HCT116 (cell line): Measurements from ENCODE around the gene IGDCC3. TPM values are rescaled to one million over a fixed set of nuclear protein-coding genes. Genes with fewer than 3 reads are reported as not detected.

ENCODE experiments used
- ATAC-seq: fragments of 200-7000 bp; cut with Tn5 transposase; 2 replicates; pipeline ENCODE4 v1.9.1; 2020; ENCODE audit warnings: mild to moderate bottlenecking, moderate library complexity
- BruUV-seq: library from RNA; stranded (reverse); fragments of 400-500 nt; replicated peaks from 2 replicates; lab custom pipeline; 2021; lab: Mats Ljungman, UMichigan
- CTCF ChIA-PET: fragments of 300-600 bp; sonication (Branson Sonifier 250); formaldehyde crosslinking; loops from one replicate; lab custom pipeline; 2021; ENCODE audit warnings: antibody characterized with exemption; lab: Charles Lee
- POLR2A ChIA-PET: fragments of 300-600, 350-600 bp; sonication (Branson Sonifier 250); formaldehyde crosslinking; loops from one replicate; lab custom pipeline; 2021; ENCODE audit warnings: antibody characterized with exemption; lab: Charles Lee
- RAD21 ChIA-PET, 2 experiments: fragments of 300-600 bp; sonication (Branson Sonifier 250); formaldehyde crosslinking; loops; one replicate each; lab custom pipeline; 2023; ENCODE audit warnings: low total read pairs in 2 of 2; ENCODE audit not compliant: uncharacterized antibody in 2 of 2, unreplicated experiment in 2 of 2, low non-redundant PET in 1 of 2; lab: Charles Lee
- DNase-seq: peaks from one replicate; pipeline ENCODE4 v3.0.0-alpha.2; 2010; ENCODE audit warnings: low read depth, low spot score
- H2AFZ ChIP-seq: fragments of 200-600 bp; shearing (Covaris generic), sonication (generic); 2 replicates; pipeline ENCODE4 v1.6.1; 2017; ENCODE audit warnings: low read depth, mixed run types, mixed read lengths, antibody characterized with exemption, low read length; ENCODE audit not compliant: poor library complexity, severe bottlenecking
- H3K27ac ChIP-seq: 2 replicates; pipeline ENCODE4 v1.5.1; 2012; ENCODE audit warnings: low read depth, low read length
- H3K27me3 ChIP-seq: fragments of 200-600 bp; sonication (generic); 2 replicates; pipeline ENCODE4 v1.6.1; 2016; ENCODE audit warnings: mixed run types, low read length, mixed read lengths; ENCODE audit not compliant: insufficient read depth
- H3K36me3 ChIP-seq, 2 experiments: fragments of 200-500 bp in 1 of 2; fragments of 200-600 bp in 1 of 2; sonication (Bioruptor generic) in 1 of 2; sonication (generic) in 1 of 2; 2 replicates each; pipeline versions ENCODE4 v1.5.1 to v1.6.1; 2014 to 2016; ENCODE audit warnings: low read length in 2 of 2, inconsistent platforms in 1 of 2, mixed read lengths in 1 of 2, mixed run types in 1 of 2; ENCODE audit not compliant: insufficient read depth in 2 of 2, control insufficient read depth in 1 of 2
- H3K4me1 ChIP-seq, 2 experiments: fragments of 200-600 bp in 1 of 2; sonication (generic) in 1 of 2; 2 replicates each; pipeline versions ENCODE4 v1.5.1 to v1.6.1; 2012 to 2017; ENCODE audit warnings: low read length in 2 of 2, inconsistent platforms in 1 of 2, mild to moderate bottlenecking in 1 of 2, mixed read lengths in 1 of 2, mixed run types in 1 of 2, moderate library complexity in 1 of 2; ENCODE audit not compliant: insufficient read depth in 2 of 2, control insufficient read depth in 1 of 2
- H3K4me2 ChIP-seq: fragments of 200-600 bp; sonication (generic); 2 replicates; pipeline ENCODE4 v1.6.1; 2017; ENCODE audit warnings: mixed run types, low read length, mixed read lengths
- H3K4me3 ChIP-seq, 2 experiments: fragments of 200-600 bp in 1 of 2; sonication (generic) in 1 of 2; replicated peaks in 1 of 2; 2 replicates each; pipeline ENCODE4 v1.5.1; 2011 to 2016; ENCODE audit warnings: low read length in 2 of 2, control low read depth in 1 of 2, low read depth in 1 of 2, mild to moderate bottlenecking in 1 of 2, mixed read lengths in 1 of 2, mixed run types in 1 of 2
- H3K79me2 ChIP-seq: fragments of 200-600 bp; sonication (generic); 2 replicates; pipeline ENCODE4 v1.6.1; 2017; ENCODE audit warnings: mild to moderate bottlenecking, mixed run types, low read length, moderate library complexity, mixed read lengths; ENCODE audit not compliant: insufficient read depth
- H3K9ac ChIP-seq: fragments of 200-600 bp; sonication (generic); 2 replicates; pipeline ENCODE4 v1.6.1; 2016; ENCODE audit warnings: low read length, mixed read lengths
- H3K9me2 ChIP-seq: fragments of 200-600 bp; sonication (generic), shearing (Covaris generic); 2 replicates; pipeline ENCODE4 v1.6.1; 2017; ENCODE audit warnings: mixed run types, mild to moderate bottlenecking, moderate library complexity; ENCODE audit not compliant: insufficient read depth
- H3K9me3 ChIP-seq, 2 experiments: fragments of 200-500 bp in 1 of 2; fragments of 200-600 bp in 1 of 2; sonication (Bioruptor generic) in 1 of 2; sonication (generic) in 1 of 2; 2 replicates each; pipeline ENCODE4 v1.6.1; 2014 to 2017; ENCODE audit warnings: low read length in 2 of 2, mixed read lengths in 2 of 2, inconsistent platforms in 1 of 2, low read depth in 1 of 2, mild to moderate bottlenecking in 1 of 2, mixed run types in 1 of 2, moderate library complexity in 1 of 2; ENCODE audit not compliant: control insufficient read depth in 1 of 2, insufficient read depth in 1 of 2
- H4K20me1 ChIP-seq: fragments of 200-600 bp; sonication (generic), shearing (Covaris generic); 2 replicates; pipeline ENCODE4 v1.6.1; 2017; ENCODE audit warnings: mixed run types, mild to moderate bottlenecking, moderate library complexity; ENCODE audit not compliant: insufficient read depth
- ATF3 ChIP-seq: IDR thresholded peaks from 2 replicates; pipeline ENCODE4 v1.6.1; 2012
- CBX3 ChIP-seq: IDR thresholded peaks from 2 replicates; pipeline ENCODE4 v1.6.1; 2012; ENCODE audit warnings: low read depth
- CEBPB ChIP-seq: IDR thresholded peaks from 2 replicates; pipeline ENCODE4 v1.6.1; 2012; ENCODE audit warnings: low read depth
- ELF1 ChIP-seq: IDR thresholded peaks from 2 replicates; pipeline ENCODE4 v1.6.1; 2012; ENCODE audit warnings: low read depth, borderline replicate concordance
- EZH2phosphoT487 ChIP-seq: fragments of 200-600 bp; IDR thresholded peaks from 2 replicates; pipeline ENCODE4 v1.6.1; 2018; ENCODE audit warnings: antibody characterized with exemption, borderline replicate concordance
- MAX ChIP-seq: IDR thresholded peaks from 2 replicates; pipeline ENCODE4 v1.6.1; 2012
- POLR2A ChIP-seq: IDR thresholded peaks from 2 replicates; pipeline ENCODE4 v1.7.0; 2011; ENCODE audit warnings: borderline replicate concordance; ENCODE audit not compliant: insufficient read depth, insufficient read length; ENCODE audit errors: extremely low read depth
- POLR2AphosphoS5 ChIP-seq: IDR thresholded peaks from 2 replicates; pipeline ENCODE4 v1.6.1; 2011; ENCODE audit warnings: mild to moderate bottlenecking, low read depth, low read length, moderate library complexity
- SP1 ChIP-seq: IDR thresholded peaks from 2 replicates; pipeline ENCODE4 v1.6.1; 2012; ENCODE audit warnings: low read depth
- SRF ChIP-seq: IDR thresholded peaks from 2 replicates; pipeline ENCODE4 v1.6.1; 2012; ENCODE audit warnings: low read depth
- TCF7L2 ChIP-seq: IDR thresholded peaks from 2 replicates; pipeline ENCODE4 v1.7.0; 2011; ENCODE audit warnings: borderline replicate concordance, inconsistent platforms; ENCODE audit not compliant: insufficient read depth, insufficient read length; ENCODE audit errors: extremely low read depth
- YY1 ChIP-seq: IDR thresholded peaks from 2 replicates; pipeline ENCODE4 v1.6.1; 2011; ENCODE audit warnings: low read length, low read depth, moderate library complexity, mild to moderate bottlenecking; ENCODE audit not compliant: insufficient replicate concordance; ENCODE audit errors: extremely low read depth
- ZBTB33 ChIP-seq: IDR thresholded peaks from 2 replicates; pipeline ENCODE4 v1.6.1; 2011; ENCODE audit warnings: mild to moderate bottlenecking, low read length, moderate library complexity; ENCODE audit not compliant: insufficient replicate concordance; ENCODE audit errors: extremely low read depth
- ZNF274 ChIP-seq: fragments of 200-500 bp; sonication (Bioruptor generic); IDR thresholded peaks from 2 replicates; pipeline ENCODE4 v1.6.1; 2014; ENCODE audit warnings: mild to moderate bottlenecking, low read depth, low read length, inconsistent platforms
- intact Hi-C: fragments of 100-400 bp; cut with micrococcal nuclease; formaldehyde crosslinking; loops from 2 replicates; pipeline ENCODE4 v1.10.0; 2022
- total RNA-seq: library from RNA; stranded (reverse); gene quantifications from one replicate; pipeline ENCODE4 v1.2.1, GENCODE V29; 2021; ENCODE audit not compliant: unreplicated experiment

IGDCC3 gene
- total RNA-seq, 1 experiment from 2014 or later = 0.44 TPM

GRCh38 chr15:65405791-65406423 lies 28.1 kb upstream of the IGDCC3 start:
- no peak overlapping the region for H3K4me2 ChIP-seq
- intact Hi-C loops = no loop called here
- H3K4me3 ChIP-seq = no peak overlapping the region
- ChIA-PET POLR2A (interaction anchor here (1.4 kb wide), 1 partner anchor 101 kb away, joined by 5 read pairs; the partner anchor contains the start of gene RNU5B-1), RAD21 (no interaction called here), CTCF (interaction anchor here (2.2 kb wide), 1 partner anchor 21 kb away, joined by 6 read pairs; no protein-coding TSS in a partner anchor)
- H3K27ac ChIP-seq = no peak overlapping the region
- no peaks in the 10 kb centered on the region for H3K9me2 ChIP-seq
- H2AFZ ChIP-seq = no peak overlapping the region
- no peak for TF ChIP-seq CBX3
- TF ChIP-seq ELF1 = no peak
- no peak for TF ChIP-seq EZH2phosphoT487
- TF ChIP-seq POLR2AphosphoS5 = no peak
- no peak for TF ChIP-seq YY1
- H3K4me1 ChIP-seq = peaks cover 4 to 14% of the 10 kb centered on the region in 2 experiments
- no peaks in the 10 kb centered on the region for H3K27me3 ChIP-seq
- no peaks in the 10 kb centered on the region for H3K79me2 ChIP-seq
- ATAC-seq (no peak), DNase-seq (no peak)
- H4K20me1 ChIP-seq = no peaks in the 10 kb centered on the region
- H3K9ac ChIP-seq = no peak overlapping the region
- no peaks in the 10 kb centered on the region for H3K9me3 ChIP-seq
- BruUV-seq = no TSS peak
- H3K36me3 ChIP-seq = no peaks in the 10 kb centered on the region

- H3K4me2 ChIP-seq = no peak overlapping the region
- POLR2A ChIA-PET = interaction anchor here (0.8 kb wide), 1 partner anchor 100 kb away, joined by 3 read pairs; the partner anchor contains the start of gene RNU5B-1
- H3K27me3 ChIP-seq = no peaks in the 10 kb centered on the region
These were observed 26.5 kb upstream of the IGDCC3 start for GRCh38 chr15:65404186-65404872.

More at GRCh38 chr15:65404186-65404872, 26.5 kb upstream of the IGDCC3 start:
- Histone ChIP-seq H3K4me1 (peaks cover 6 to 20% of the 10 kb centered on the region in 2 experiments), H3K9me2 (no peaks in the 10 kb centered on the region), H3K27ac (no peak overlapping the region), H3K4me3 (no peak overlapping the region), H3K9ac (no peak overlapping the region), H3K79me2 (no peaks in the 10 kb centered on the region), H4K20me1 (no peaks in the 10 kb centered on the region), H2AFZ (no peak overlapping the region), H3K36me3 (no peaks in the 10 kb centered on the region), H3K9me3 (no peaks in the 10 kb centered on the region)
- CTCF ChIA-PET = no interaction called here
- RAD21 ChIA-PET = no interaction called here
- no peak for ATAC-seq
- DNase-seq = no peak
- intact Hi-C loops = loop anchor here (5.0 kb wide), 1 partner anchor 217 kb away; the partner anchor contains the start of gene CLPX
- TF ChIP-seq ELF1 = no peak
- no peak for TF ChIP-seq ZBTB33
- no peak for TF ChIP-seq TCF7L2
- no peak for TF ChIP-seq ZNF274
- no peak for TF ChIP-seq YY1
- TF ChIP-seq POLR2AphosphoS5 = no peak
- no peak for TF ChIP-seq MAX
- no peak for TF ChIP-seq SRF
- no peak for TF ChIP-seq CEBPB
- no peak for TF ChIP-seq POLR2A
- TF ChIP-seq ATF3 = no peak
- TF ChIP-seq SP1 = no peak
- BruUV-seq = no TSS peak
